GM21367 (cell line): ENCODE results near the gene SHC4.

ENCODE experiments used
- ATAC-seq: cut with Tn5 transposase; IDR thresholded peaks from one replicate; pipeline ENCODE4 v1.9.1; 2021; ENCODE audit not compliant: unreplicated experiment

The SHC4 gene

DNA sequence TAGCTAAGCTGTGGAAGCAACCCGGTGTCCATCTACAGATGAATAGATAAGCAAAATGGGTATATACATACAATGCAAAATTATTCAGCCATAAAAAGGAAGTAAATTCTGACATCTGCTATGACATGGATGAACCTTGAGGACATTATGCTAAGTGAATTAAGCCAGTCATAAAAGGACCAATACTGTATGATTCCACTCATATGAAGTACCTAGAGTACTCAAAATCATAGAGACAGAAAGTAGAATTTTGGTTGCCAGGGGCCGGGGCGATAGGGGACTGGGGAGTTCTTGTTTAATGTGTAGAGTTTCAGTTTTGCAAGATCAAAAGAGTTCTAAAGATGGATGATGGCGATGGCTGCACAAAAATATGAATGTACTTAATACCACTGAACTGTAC lies 75.5 kb downstream of the SHC4 start:
- no peak for ATAC-seq

DNA sequence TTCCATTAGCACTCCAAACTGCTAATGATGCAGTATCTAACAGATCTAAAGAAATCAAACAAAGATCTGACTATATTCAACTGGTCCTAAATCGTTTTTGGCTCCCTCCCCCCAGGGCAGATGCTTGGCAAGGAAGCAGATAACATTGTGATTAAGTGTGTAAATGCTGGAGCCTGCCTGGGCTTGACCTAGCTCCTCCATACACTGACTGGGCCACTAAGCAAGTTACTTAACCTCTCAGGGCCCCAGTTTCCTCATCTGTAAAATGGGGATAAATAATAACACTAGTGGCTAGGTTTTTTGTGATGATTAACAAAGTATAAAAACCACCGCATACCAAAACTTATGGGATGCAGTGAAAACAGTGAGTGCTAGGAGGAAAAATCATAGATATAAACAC lies 76.6 kb downstream of the SHC4 start:
- ATAC-seq: no peak

GRCh38 chr15:48883699-48884098 lies 80.0 kb downstream of the SHC4 start:
- ATAC-seq: no peak

GRCh38 chr15:48880070-48880634 lies 83.6 kb downstream of the SHC4 start:
- no peak for ATAC-seq

GRCh38 chr15:48877630-48878595 lies 85.8 kb downstream of the SHC4 start, which contains the start of gene EID1:
TSS of gene EID1 (plus strand) at chr15:48878134. CDS start at chr15:48878177, 43 bp downstream.
- ATAC-seq: peak; percentile 94

- ATAC-seq: no peak
These were observed 87.7 kb downstream of the SHC4 start for GRCh38 chr15:48876057-48876456.

- ATAC-seq: no peak
These were observed 88.3 kb downstream of the SHC4 start for GRCh38 chr15:48875241-48875960.

DNA sequence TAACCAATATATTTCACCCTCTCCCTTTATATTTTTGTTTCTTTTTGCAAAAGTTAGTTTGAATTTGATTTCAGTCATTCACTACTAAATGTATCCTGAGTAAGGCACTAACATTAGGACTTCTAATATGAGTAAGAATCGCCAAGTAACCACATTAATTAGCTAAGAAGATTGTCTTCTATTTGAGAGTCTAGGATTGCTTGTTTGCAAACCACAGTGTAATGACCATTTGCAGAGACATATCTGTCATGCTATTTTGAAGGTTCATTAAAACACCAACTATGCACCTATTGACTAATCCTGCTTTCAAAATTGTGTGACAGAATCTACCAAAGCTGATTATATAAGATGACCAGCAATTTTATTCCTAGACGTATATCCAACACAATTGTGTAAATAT lies 91.1 kb downstream of the SHC4 start:
- no peak for ATAC-seq

DNA sequence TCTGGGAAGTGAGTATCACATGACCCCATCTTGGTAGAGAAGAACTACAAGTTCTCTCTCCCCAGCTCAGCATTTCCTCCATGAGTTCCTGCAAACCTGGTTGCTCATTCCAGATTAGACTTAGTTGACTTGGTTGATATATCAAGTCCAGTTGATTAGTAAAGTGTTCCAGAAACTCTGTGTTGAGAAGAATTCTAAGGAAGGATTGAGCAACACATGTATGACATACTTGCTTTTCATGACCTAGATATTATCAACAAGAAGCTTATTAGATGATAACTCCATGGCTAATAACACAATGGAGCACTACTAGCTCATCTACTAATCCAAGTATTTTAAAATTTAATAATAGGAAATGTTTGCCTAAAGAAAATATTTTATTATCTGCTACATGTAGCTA lies 92.2 kb downstream of the SHC4 start:
- ATAC-seq: no peak

DNA sequence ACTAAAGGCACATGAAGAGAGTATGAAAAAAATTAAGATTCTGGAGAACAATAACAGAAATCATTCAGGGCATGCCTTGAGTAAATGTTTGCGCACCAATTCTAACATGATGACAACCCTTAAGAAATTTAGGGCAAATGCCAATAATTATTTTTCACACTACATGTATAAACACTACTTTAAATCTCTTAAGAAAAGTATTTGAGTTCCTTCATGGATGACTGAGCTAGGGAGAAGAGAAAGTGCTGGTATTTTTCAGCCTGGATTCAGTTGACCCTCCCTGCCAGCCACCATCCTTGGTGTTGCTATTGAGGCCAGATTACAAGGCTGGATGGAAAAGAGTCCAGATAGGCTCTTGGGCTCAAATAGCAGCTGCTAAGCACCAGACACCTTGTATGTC lies 93.8 kb downstream of the SHC4 start:
- no peak for ATAC-seq

- ATAC-seq: no peak
These were observed 95.2 kb downstream of the SHC4 start for GRCh38 chr15:48868536-48868935.

DNA sequence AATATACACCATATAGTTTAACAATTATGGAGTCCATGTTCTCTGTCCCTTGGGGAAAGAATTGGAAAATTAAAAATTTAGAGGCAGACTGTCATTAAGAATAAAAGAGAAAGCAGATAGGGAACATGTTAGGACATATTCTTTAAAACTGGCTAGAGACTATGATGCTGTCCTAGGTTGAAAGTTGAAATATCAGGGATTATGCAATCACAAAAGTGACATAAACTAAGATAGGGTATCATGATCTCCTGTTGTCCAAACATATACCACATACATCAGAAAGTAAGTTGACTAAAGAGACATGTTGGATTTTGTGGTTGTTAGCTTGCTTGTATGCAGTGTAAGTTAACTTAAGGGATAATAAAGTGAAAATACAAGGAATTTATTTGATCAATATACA lies 95.7 kb downstream of the SHC4 start:
- no peak for ATAC-seq

- no peak for ATAC-seq
These were observed 97.6 kb downstream of the SHC4 start for GRCh38 chr15:48866141-48866563.

GRCh38 chr15:48865370-48866079 lies 98.2 kb downstream of the SHC4 start:
- no peak for ATAC-seq

GRCh38 chr15:48862705-48863104 lies 101.0 kb downstream of the SHC4 start:
- no peak for ATAC-seq

DNA sequence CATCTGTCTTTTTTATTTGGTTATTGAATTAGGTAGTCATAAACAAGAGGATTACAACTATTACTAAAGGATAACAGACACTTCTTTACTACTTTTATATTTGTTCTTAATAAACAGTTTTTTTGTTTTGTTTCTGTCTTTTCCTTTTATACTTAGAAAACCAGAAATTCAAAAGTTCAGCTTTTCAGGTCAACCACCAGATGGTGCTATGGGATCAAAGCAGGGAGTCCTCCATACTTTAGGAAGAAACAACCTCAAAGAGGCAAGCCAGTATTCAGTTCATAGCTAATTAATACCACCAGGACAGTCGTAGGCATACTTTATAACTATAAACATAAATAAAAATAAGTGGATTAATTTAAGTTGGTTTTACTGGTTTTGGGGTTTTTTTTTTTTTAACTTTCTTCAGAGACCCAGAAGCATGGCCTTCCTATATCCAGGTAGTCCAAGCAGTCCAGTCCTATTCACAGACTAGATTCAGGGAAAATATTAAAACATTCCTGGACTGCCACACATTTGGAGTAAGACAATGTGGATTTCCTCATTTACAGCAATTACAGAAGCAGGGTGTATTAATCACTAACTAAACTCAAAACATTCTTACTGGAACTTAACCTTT lies 101.8 kb downstream of the SHC4 start:
- peak; percentile 66 for ATAC-seq

- ATAC-seq: no peak
These were observed 104.3 kb downstream of the SHC4 start for GRCh38 chr15:48859426-48859825.

DNA sequence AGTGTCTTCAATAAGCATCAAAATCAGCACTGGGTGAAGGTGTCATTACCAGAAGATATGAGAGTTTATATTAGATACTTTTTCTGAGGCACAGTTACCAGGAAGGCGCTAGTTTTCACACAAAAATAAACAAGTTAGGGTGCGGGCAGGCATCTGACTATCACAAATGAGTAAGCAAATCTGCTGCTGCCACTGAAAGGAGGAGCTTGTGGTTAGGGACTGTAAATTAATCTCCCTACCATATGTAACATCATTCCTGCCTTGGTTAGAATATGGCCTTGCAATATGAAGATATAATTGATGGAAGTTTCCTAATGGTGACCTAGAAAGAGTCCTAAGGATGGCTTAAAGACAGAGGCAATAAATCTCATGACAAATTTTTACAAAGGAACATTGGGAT lies 105.3 kb downstream of the SHC4 start:
- ATAC-seq: no peak

- ATAC-seq: no peak
These were observed 106.8 kb downstream of the SHC4 start for GRCh38 chr15:48856942-48857341.
